GM21367 (cell line): Measurements from ENCODE around the gene PLA2G2C.
"Not testable (repeated sequence)": the region's sequence is repeated elsewhere in the genome, so short reads cannot be mapped to it uniquely, and the experiment has no call there.

Experiments used
- ATAC-seq: cut with Tn5 transposase; IDR thresholded peaks from one replicate; pipeline ENCODE4 v1.9.1; 2021; ENCODE audit not compliant: unreplicated experiment

Gene PLA2G2C

DNA sequence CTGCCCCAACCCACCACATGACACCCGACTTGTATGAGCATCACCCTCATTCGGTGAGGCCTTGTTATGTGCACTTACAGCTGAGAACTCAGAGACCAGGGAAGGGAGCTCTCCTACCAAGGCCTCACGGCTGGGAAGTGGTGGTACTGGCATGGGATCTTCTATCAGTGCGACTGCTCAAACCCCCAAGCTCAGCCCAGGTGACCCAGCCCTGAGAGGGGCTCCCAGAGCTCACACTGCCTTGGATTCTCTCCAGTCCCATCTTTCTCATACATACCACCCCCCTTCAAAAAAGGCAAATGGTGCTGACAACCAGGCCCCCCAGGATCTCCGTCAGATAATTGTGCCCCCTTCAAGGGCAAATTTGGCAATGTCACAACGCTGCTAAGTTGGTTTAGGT lies 48.0 kb downstream of the PLA2G2C start:
- no peak for ATAC-seq

DNA sequence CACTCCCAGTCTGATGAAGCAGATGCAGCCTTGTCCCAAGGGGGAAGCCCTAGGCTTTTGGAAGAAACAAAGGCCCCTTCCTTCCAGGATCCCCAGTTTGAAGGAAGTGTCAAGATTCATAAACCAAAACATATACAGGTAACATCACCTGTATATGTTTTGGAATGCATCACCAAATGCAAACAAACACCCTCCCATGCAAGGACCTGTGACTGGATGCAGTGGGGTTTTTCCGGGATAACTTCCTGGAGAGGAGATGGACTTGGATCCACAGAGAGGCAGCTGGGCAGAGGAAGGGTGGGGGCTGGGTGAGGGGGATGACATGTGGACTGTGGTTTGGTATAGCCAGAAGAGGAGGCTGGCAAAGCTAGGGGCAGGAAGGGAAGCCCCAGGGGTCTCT lies 48.7 kb downstream of the PLA2G2C start:
- ATAC-seq, result no peak

DNA sequence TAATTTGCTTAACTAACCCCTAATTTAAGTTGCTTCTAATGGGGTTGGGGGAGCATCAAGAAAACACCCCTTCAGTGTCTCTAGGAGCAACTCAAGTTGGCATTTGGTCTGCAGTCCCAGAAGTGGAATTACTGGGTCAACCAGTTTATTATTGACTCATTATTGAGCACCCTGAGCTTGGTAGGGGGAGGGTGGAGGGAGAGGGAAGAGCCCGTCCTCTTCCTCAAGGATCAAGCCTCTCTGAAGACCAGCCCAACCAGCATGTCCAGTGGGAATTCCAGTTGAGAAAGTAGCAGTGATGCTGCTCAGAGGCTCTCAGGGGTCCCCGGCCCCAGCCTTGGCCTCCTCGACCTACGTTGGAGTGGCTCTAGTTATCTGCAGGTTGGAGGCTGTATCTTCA lies 49.3 kb downstream of the PLA2G2C start:
- no peak for ATAC-seq

DNA sequence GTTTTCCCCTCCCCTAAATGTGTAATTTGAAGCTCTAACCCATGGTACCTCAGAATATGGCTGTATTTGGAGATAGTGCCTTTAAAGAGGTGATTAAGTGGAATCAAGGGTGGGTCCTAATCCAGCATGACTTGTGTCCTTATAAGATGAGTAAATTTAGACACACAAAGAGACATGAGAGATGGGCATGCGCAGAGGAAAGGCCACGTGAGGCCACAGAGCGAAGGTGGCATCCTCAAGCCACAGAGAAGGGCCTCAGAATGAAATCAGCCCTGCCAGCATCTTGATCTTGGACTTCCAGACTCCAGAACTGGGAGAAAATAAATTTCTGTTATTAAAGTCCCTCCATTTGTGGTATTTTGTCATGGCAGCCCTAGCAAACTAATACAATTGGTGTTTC lies 50.1 kb downstream of the PLA2G2C start:
- ATAC-seq, result no peak

DNA sequence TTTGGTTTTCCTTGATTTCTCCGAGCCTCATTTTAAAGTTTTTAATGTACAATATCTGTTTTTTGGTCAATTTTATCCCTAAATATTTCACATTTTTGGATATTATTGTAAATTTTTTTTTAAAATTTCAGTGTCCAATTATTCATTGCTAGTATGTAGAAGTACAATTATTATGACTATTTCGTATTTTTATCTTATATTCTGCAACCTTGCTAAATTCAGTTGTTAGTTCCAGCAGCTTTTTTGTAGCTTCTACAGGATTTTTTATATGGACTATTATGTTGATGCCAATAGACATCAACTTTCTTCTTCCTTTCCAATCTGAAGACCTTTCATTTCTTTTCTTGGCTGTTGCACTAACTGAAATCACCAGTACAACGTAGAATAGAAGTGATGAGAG lies 51.3 kb downstream of the PLA2G2C start:
- ATAC-seq, result no peak

DNA sequence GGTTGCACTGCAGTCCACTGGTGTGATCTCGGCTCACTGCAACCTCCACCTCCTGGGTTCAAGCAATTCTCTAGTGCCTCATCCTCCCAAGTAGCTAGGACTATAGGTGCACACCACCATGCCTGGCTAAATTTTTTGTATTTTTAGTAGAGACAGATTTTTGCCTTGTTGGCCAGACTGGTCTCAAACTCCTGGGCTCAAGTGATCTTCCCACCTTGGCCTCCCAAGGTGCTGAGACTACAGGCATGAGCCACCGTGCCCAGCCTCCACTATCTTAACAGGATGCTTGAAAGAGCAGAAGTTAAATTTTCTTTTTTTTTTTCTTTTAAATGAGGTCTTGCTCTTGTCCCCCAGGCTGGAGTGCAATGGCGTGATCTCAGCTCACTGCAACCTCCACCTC lies 55.8 kb downstream of the PLA2G2C start:
- not testable (repeated sequence) for ATAC-seq

DNA sequence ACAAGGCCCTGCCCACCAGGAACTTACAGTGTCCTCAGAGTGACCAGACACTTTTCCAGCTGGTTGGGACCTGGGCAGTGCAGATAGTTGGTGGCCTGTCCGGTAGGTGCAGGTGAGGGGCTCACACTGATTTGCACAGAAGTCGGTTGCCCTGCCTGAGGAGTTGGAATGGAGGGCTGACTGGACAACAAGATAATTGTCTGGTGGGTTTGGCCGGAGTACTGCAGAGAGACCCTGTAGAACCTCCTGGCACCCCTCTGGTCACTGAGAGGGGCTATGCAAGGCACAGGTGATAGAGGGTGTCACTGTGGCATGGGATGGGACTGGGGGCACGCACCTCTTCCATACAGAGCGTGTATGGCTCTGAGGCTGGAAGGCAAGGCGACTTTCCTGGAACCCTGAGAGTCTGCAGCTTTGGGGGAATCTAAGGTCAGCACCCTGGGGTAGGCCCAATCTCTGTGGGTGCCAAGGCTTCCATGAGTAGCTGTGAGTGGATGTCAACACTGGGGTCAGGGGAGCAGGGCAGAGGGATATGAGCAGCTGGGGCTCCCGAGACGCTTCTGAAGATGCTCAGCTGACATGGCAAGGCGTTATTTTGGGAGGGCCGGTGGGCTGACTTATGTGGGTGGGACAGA lies 59.4 kb downstream of the PLA2G2C start:
- ATAC-seq, result no peak

DNA sequence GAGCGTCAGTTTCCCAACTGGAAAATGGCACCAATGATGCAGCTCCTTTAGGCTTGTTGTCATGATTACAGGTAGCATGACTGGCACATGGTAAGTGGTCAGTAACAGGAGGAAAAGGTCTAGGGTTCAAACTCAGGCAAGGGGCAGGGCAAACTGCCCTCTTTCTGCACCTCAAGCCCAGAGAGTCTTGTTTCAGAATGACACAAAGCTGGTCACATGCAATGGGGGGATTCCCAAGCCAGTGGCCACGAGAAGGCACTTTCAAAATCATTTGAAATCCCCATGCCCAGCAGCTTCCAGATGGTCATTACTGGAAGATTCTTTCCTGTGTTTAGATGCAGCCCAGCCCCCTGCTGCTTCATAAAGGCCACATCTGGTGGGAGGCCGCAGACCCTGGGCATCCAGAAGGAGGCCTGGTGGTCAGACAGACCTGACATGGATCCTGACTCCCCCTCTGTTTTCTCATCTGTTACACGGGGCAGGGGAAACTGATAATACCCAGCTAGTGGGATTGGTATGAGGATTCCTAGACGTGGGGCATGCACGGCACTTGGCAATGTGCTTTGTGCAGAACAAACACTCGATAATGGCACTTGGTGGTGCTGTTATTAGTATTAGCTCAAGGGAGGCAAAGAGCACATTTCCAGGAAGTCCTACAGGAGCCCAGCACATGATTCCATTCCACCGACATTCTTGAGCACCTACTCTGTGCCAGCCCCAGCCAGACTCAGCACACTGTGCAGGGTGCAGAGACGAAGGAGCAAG lies 60.1 kb downstream of the PLA2G2C start:
- ATAC-seq, result no peak

DNA sequence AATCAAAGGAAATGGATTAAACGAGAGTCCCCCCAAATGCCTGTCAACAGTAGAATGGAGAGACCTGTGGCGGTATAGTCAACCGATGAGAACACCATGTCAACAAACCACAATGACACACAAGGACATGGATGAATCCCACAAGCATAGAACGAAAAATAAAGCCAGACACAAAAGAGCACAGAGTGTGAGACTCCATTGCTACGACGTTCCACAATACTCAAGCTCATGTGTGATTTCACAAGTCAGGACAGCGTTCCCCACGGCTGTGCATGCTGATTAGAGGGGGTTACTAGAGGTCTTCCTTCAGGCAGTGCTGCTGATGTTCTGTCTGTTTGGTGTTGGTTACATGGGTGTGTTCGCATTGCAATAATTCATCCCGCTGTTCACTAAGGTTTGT lies 61.2 kb downstream of the PLA2G2C start:
- no peak for ATAC-seq

DNA sequence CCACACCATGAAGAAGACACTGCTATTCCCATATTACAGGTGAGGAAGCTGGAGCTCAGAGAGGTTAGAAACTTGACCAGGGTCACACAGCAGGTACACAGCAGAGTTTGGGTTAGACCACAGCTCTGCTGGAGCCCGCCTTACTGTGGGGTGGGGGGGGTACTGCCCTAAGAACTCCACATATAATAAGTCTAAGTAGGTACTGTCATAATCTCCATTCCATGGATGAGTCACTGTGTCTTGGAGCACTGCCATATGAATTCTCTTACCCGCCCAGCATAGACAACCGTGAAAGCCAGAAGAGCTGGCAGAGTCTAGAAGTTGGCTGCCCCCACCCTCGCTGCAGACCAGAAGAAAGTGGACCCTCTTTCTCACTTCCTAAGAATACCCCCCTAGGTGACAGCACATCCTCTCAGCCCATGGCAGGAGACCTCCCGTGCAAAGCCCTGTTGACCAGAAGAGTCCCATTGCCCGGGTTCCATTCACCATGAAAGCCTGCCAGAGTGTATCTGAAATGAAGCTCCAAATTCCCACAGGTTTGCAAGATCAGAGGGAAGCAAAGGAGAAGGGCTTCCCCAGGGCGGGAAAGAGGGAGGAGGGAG lies 61.8 kb downstream of the PLA2G2C start:
- ATAC-seq, result no peak

DNA sequence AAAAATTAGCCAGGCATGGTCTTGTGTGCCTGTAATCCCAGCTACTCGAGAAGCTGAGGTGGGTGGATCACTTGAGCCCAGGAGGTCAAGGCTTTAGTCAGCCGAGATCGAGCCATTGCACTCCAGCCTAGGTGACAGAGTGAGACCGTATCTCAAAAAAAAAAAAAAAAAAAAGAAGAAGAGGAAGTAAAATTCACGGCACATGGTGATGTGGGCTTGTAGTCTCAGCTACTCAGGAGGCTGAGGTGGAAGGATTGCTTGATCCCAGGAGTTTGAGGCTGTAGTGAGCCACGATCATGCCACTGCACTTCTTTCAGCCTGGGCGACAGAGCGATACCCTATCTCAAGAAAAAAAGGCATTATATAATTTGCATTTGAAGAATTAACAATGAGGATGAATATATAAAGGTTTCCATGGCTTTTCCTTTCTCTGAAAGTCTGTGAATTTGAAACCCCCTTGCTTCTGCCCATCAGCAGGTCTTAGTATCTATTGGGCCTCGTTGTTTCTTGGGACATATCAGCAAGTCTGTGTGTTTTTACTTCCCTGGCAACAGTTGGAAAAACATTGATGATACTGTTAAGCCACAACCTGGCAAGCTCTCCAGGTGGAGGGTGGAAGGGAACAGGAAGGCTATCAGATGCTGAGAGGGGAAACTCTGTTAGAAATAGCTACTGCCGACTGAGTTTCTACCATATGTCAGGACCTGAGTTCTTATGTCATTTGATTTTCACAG lies 62.4 kb downstream of the PLA2G2C start:
- no peak for ATAC-seq

DNA sequence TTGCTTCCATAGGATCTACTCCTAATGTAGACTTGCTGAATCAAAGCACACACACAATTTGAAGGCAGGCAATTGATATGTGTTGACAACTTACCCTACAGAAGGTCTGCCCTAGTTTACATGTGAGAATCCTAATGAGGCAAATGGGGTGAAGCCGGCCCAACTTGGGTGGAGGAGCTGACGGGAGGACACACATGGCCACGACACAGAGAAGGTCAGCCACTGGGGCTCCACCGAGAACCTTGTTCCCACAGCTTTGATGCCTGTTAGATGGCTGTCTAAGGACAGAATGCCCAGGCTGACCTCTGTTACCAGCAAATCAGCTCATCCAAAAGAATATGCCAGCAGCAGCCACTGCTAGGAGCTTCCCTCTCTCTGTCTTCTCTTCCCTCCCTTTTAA lies 65.5 kb downstream of the PLA2G2C start:
- no peak for ATAC-seq

DNA sequence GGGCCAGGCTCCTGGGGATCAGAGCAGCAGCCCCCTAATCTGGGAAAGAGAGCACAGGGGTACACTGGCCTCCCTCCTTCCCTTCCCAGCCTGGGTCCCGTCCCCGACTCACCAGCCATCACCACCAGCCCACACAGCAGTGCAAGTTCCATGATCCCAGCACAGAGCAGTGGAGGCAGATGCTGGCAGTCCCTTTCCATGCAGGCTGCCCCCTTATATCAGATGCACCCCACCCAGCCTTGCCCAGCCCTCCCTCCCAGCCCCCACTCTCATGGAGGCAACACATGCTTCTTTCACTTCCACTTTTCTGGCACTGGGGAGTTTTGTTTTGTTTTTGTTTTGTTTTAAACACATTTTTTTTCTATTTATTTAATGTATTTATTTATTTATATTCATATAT lies 67.0 kb downstream of the PLA2G2C start, which contains the start of gene PLA2G2D:
TSS of gene PLA2G2D (minus strand) at position 190 of the 400 bp plus-strand sequence. CDS start at position 152, 38 bp downstream.
- ATAC-seq, result no peak

DNA sequence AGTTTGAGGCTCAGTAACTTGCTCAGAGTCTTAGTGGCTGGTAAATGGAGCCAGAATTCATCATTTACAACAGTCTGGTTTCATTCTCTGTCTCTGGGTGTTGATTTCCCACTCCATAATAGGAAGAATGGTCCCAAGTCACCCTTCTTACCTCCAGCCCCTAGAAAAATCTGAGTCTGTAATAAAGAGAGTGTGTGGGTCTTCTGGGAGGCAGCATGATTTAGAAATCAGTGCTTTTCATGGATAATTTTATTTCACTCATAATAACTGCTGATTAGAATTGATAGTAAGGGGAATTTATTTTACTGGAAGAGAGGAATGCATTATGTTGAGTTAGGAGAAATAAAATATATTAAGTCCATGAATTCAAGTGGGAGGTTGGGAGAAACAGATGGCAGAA lies 69.1 kb downstream of the PLA2G2C start:
- ATAC-seq, result no peak

DNA sequence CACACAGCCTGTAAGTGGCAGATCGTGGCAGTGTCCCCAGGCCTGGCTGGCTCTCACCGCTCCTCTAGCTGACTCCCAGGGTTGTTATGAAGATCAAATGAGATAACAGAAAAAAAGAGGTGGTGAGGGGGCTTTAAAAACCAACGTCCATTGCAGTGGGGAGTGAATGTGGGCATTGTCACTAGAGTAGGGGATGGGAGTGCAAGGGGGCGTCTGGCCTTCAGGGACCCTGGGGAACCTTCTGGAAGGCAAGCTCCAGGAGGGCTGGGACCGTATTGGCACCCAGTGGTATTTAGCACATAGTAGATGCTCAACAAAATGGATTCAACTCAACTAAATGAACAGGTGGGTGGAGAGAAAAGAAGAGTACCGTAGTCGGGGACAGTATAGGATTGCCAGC lies 70.4 kb downstream of the PLA2G2C start:
- no peak for ATAC-seq

DNA sequence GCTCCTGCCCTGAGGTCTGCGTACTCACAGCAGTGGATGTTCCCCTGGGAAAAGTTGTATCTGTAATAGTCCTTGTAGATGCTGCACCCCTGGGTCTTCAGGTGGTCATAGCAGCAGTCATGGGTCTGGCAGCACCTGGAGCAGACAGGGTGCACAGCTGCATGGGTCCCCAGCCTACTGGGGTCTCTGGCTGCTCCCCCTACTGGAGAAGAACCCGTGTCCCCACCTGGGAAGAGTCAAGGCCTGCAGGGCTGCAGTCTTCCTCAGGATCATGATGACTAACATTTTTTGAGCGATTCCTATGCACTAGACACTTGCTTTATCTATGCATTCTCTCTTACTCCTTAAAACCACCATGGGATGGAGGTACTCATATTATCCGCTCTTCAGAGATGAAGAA lies 70.8 kb downstream of the PLA2G2C start:
- no peak for ATAC-seq

DNA sequence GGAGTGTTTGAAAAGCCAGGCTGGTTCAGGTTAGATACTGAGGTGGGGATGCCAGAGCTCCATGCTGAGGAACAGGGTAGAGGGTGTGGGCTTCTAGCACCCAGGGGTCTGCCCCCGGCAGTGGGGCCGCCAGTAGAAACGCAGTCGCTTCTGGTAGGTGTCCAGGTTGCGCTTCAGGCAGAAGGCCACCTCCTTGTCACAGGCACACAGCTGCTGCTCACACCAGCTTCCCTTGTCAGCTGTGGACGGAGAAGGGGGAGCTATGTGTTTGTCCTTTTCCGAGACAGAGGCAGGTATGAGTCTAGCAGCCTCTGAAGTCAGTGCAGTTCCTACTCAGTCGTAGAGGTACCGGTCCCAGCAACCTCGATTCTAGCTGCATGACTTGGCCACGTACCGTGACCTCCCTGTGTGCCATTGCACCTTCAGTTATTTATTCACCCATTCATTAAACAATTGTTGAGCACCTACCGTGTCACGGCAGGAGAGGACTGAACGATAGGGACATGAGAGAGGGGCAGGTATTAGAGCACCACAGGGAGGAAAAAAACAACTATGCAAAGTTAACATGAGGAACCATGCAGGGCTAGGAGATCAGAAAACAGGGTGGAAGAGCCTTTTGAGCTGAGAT lies 72.2 kb downstream of the PLA2G2C start:
- ATAC-seq, result no peak
